ENCODE measurements around the gene SLC4A3. TPM values are rescaled to one million over a fixed set of nuclear protein-coding genes. Genes with fewer than 3 reads are reported as not detected.

Gene SLC4A3
- total and polyA plus RNA-seq, 2 of the 13 experiments (the other 11 are each of a cell fraction or from before 2014, with no cell fraction given), result 0.18 to 0.95 TPM

DNA sequence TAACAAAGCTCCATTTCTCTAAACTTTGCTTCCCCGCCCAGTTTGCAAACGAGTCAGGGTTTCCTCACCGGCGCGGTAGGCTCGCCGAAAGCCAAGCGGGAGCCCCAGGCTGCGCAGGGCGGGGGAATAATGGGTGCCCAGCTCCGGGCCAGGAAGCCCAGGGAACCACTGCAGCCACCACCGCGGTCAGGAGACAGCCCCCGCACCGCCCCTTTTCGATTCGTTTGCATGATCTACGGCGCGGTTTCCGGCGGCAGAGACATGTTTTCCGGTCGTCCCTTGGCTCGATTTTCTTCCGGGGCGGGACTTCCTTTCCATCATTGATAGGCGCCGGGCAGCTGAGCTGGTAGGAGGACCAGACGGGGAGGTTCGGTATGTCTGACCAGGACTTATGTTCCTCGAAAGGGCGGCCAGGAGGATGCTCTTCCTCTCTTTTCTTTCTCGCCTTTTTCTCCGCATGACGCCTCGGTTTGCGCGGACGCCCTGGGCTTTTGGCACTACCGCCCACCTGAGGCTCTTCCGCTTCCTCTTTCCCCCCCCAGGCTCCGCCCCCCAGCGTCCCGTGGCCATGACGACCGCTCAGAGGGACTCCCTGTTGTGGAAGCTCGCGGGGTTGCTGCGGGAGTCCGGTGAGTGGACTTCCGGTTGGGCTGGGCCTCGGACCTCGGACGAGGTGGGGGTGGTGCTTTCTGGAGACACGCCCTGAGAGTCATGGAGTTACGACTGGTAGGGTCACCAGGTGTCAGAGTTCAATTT, 29.7 kb upstream of the SLC4A3 start, which contains the start of gene STK11IP (continued):
- TF ChIP-seq ZNF569 (CRISPR knock-in tag; IDR thresholded peaks at IDR 0.05; ENCODE audit: borderline replicate concordance) (no peak; the same call in 1 of the 2 replicates), ZBTB8A (CRISPR knock-in tag; IDR thresholded peaks at IDR 0.05; ENCODE audit: borderline replicate concordance, low read depth) (no peak), CCDC6 (CRISPR knock-in tag; IDR thresholded peaks at IDR 0.05) (no peak), SP4 (CRISPR knock-in tag; IDR thresholded peaks at IDR 0.05) (peak; percentile 95), ZNF530 (CRISPR knock-in tag; IDR thresholded peaks at IDR 0.05; ENCODE audit: low read depth) (no peak), ISL2 (CRISPR knock-in tag; IDR thresholded peaks at IDR 0.05) (no peak; the same call in 1 of the 2 replicates), ZNF841 (CRISPR knock-in tag; IDR thresholded peaks at IDR 0.05; ENCODE audit: borderline replicate concordance) (no peak), GABPA (IDR thresholded peaks at IDR 0.05; ENCODE audit: low read depth, low read length) (peak; percentile 77), GABPA (CRISPR knock-in tag; IDR thresholded peaks at IDR 0.05; ENCODE audit: low read depth) (peak; percentile 95), ZNF605 (CRISPR knock-in tag; IDR thresholded peaks at IDR 0.05) (peak; percentile 98)
- TF ChIP-seq, protein P1, sequence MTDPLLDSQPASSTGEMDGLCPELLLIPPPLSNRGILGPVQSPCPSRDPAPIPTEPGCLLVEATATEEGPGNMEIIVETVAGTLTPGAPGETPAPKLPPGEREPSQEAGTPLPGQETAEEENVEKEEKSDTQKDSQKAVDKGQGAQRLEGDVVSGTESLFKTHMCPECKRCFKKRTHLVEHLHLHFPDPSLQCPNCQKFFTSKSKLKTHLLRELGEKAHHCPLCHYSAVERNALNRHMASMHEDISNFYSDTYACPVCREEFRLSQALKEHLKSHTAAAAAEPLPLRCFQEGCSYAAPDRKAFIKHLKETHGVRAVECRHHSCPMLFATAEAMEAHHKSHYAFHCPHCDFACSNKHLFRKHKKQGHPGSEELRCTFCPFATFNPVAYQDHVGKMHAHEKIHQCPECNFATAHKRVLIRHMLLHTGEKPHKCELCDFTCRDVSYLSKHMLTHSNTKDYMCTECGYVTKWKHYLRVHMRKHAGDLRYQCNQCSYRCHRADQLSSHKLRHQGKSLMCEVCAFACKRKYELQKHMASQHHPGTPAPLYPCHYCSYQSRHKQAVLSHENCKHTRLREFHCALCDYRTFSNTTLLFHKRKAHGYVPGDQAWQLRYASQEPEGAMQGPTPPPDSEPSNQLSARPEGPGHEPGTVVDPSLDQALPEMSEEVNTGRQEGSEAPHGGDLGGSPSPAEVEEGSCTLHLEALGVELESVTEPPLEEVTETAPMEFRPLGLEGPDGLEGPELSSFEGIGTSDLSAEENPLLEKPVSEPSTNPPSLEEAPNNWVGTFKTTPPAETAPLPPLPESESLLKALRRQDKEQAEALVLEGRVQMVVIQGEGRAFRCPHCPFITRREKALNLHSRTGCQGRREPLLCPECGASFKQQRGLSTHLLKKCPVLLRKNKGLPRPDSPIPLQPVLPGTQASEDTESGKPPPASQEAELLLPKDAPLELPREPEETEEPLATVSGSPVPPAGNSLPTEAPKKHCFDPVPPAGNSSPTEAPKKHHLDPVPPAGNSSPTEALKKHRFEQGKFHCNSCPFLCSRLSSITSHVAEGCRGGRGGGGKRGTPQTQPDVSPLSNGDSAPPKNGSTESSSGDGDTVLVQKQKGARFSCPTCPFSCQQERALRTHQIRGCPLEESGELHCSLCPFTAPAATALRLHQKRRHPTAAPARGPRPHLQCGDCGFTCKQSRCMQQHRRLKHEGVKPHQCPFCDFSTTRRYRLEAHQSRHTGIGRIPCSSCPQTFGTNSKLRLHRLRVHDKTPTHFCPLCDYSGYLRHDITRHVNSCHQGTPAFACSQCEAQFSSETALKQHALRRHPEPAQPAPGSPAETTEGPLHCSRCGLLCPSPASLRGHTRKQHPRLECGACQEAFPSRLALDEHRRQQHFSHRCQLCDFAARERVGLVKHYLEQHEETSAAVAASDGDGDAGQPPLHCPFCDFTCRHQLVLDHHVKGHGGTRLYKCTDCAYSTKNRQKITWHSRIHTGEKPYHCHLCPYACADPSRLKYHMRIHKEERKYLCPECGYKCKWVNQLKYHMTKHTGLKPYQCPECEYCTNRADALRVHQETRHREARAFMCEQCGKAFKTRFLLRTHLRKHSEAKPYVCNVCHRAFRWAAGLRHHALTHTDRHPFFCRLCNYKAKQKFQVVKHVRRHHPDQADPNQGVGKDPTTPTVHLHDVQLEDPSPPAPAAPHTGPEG (CRISPR knock-in tag; IDR thresholded peaks at IDR 0.05), result no peak
- TF ChIP-seq, protein P2, sequence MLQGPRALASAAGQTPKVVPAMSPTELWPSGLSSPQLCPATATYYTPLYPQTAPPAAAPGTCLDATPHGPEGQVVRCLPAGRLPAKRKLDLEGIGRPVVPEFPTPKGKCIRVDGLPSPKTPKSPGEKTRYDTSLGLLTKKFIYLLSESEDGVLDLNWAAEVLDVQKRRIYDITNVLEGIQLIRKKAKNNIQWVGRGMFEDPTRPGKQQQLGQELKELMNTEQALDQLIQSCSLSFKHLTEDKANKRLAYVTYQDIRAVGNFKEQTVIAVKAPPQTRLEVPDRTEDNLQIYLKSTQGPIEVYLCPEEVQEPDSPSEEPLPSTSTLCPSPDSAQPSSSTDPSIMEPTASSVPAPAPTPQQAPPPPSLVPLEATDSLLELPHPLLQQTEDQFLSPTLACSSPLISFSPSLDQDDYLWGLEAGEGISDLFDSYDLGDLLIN (CRISPR knock-in tag; IDR thresholded peaks at IDR 0.05; ENCODE audit: borderline replicate concordance), result no peak
- TF ChIP-seq, protein P3, sequence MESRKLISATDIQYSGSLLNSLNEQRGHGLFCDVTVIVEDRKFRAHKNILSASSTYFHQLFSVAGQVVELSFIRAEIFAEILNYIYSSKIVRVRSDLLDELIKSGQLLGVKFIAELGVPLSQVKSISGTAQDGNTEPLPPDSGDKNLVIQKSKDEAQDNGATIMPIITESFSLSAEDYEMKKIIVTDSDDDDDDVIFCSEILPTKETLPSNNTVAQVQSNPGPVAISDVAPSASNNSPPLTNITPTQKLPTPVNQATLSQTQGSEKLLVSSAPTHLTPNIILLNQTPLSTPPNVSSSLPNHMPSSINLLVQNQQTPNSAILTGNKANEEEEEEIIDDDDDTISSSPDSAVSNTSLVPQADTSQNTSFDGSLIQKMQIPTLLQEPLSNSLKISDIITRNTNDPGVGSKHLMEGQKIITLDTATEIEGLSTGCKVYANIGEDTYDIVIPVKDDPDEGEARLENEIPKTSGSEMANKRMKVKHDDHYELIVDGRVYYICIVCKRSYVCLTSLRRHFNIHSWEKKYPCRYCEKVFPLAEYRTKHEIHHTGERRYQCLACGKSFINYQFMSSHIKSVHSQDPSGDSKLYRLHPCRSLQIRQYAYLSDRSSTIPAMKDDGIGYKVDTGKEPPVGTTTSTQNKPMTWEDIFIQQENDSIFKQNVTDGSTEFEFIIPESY (CRISPR knock-in tag; IDR thresholded peaks at IDR 0.05), result peak; percentile 7; the same call in 1 of the 2 replicates
- TF ChIP-seq, protein P4, sequence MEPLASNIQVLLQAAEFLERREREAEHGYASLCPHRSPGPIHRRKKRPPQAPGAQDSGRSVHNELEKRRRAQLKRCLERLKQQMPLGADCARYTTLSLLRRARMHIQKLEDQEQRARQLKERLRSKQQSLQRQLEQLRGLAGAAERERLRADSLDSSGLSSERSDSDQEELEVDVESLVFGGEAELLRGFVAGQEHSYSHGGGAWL (CRISPR knock-in tag; IDR thresholded peaks at IDR 0.05), result peak; percentile 77; the same call in 1 of the 2 replicates
- TF ChIP-seq, protein P5, sequence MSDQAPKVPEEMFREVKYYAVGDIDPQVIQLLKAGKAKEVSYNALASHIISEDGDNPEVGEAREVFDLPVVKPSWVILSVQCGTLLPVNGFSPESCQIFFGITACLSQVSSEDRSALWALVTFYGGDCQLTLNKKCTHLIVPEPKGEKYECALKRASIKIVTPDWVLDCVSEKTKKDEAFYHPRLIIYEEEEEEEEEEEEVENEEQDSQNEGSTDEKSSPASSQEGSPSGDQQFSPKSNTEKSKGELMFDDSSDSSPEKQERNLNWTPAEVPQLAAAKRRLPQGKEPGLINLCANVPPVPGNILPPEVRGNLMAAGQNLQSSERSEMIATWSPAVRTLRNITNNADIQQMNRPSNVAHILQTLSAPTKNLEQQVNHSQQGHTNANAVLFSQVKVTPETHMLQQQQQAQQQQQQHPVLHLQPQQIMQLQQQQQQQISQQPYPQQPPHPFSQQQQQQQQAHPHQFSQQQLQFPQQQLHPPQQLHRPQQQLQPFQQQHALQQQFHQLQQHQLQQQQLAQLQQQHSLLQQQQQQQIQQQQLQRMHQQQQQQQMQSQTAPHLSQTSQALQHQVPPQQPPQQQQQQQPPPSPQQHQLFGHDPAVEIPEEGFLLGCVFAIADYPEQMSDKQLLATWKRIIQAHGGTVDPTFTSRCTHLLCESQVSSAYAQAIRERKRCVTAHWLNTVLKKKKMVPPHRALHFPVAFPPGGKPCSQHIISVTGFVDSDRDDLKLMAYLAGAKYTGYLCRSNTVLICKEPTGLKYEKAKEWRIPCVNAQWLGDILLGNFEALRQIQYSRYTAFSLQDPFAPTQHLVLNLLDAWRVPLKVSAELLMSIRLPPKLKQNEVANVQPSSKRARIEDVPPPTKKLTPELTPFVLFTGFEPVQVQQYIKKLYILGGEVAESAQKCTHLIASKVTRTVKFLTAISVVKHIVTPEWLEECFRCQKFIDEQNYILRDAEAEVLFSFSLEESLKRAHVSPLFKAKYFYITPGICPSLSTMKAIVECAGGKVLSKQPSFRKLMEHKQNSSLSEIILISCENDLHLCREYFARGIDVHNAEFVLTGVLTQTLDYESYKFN (CRISPR knock-in tag; conservative IDR thresholded peaks at IDR 0.05), result peak; percentile 82
